Measurements from ENCODE around the gene KAT6B.

KAT6B gene

DNA sequence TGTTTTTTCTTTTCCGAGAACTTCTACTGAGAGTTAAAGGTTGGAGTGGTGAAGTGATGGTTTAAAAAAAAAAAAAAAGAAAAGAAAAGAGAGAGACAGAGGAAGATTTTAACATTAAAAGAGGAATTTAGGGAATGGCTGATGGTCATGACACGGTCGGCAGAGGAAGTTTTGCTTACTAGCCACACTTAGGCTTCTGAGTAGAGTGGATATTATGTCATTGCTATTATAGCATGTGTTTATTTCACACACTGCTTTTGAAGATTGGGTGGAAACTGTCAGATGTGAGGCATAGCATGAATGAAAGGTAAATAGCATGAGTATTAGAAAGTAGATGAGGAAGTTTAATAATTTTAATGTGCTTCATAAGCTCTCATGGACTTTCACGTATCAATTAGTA lies 2.5 kb downstream of the KAT6B start:
- H3K4me3 ChIP-seq (ENCODE audit: low read length), result no peak overlapping the region
- TF ChIP-seq, protein P1, sequence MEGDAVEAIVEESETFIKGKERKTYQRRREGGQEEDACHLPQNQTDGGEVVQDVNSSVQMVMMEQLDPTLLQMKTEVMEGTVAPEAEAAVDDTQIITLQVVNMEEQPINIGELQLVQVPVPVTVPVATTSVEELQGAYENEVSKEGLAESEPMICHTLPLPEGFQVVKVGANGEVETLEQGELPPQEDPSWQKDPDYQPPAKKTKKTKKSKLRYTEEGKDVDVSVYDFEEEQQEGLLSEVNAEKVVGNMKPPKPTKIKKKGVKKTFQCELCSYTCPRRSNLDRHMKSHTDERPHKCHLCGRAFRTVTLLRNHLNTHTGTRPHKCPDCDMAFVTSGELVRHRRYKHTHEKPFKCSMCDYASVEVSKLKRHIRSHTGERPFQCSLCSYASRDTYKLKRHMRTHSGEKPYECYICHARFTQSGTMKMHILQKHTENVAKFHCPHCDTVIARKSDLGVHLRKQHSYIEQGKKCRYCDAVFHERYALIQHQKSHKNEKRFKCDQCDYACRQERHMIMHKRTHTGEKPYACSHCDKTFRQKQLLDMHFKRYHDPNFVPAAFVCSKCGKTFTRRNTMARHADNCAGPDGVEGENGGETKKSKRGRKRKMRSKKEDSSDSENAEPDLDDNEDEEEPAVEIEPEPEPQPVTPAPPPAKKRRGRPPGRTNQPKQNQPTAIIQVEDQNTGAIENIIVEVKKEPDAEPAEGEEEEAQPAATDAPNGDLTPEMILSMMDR (IDR thresholded peaks at IDR 0.05; ENCODE audit: insufficient read depth, low read depth, low read length, missing control alignments), result no peak
- no peak for DNase-seq (ENCODE audit: low read depth)

DNA sequence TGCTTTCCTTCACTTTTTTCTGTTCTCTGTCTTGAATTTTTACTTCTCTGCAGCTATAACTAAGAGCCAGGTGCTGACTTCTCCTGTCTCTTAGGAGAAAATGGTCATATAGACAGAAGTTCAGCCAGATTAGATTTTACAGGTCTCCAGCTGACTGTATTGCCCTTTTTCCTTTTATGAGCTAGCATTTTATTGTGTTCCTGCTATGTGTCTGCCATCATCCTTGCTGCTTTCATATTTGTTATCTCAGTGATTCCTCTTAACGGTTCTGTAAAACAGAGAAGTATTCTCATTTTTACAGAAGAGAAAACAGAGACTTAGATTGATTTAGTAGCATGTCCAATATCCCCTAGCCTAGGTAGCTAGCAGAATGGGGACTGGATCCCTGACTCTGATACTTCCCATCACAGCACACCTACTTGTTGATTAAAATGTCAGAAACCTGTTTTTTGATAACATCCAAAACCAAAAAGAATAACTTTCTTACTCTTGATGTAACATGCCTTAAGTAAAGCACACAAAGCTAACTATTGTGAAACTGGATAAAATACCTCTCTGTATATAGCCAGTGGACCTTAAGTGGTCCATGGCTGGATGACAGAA lies 5.2 kb downstream of the KAT6B start:
- DNase-seq (ENCODE audit: low read depth), result no peak
- no peak overlapping the region for H3K4me3 ChIP-seq (ENCODE audit: low read length)
- TF ChIP-seq, protein P1 (IDR thresholded peaks at IDR 0.05; ENCODE audit: insufficient read depth, low read depth, low read length, missing control alignments), result no peak

DNA sequence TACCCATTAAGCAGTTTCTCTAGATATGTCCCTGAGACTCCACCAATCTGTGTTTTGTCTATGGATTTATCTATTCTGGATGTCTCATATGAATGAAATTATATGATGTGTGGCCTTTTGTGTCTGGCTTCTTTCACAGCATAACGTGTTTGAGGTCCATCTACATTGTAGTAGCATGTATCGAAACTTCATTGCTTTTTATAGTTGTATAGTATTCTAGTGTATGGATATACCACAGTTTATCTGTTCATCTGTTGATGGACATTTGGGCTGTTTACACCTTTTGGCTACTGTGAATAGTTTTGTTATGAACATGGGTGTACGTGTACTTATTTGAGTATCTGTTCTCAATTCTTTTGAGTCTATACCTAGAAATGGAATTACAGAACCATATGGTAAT lies 9.6 kb downstream of the KAT6B start:
- no peak for DNase-seq (ENCODE audit: low read depth)
- TF ChIP-seq, protein P1 (IDR thresholded peaks at IDR 0.05; ENCODE audit: insufficient read depth, low read depth, low read length, missing control alignments), result no peak
- H3K4me3 ChIP-seq (ENCODE audit: low read length), result no peak overlapping the region

DNA sequence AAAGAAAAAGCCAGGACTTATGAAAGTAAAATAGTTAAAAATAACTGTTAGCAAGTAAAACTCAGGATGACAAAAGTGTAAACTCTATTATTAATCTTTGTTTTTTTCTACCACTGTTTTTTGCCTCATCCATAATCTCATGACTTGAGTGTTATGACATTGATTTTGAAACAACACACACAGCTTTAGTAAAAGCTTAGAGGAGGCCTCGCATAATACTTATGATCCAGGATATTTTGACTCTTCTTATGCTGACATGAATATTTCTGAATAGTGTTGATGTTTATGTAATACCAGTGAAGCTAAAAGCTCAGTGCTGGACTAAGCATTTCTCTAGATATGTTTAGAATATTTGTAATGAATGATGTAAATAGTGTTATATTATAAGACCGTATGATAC lies 10.5 kb downstream of the KAT6B start:
- H3K4me3 ChIP-seq (ENCODE audit: low read length), result no peak overlapping the region
- DNase-seq (ENCODE audit: low read depth), result no peak
- TF ChIP-seq, protein P1 (IDR thresholded peaks at IDR 0.05; ENCODE audit: insufficient read depth, low read depth, low read length, missing control alignments), result no peak

DNA sequence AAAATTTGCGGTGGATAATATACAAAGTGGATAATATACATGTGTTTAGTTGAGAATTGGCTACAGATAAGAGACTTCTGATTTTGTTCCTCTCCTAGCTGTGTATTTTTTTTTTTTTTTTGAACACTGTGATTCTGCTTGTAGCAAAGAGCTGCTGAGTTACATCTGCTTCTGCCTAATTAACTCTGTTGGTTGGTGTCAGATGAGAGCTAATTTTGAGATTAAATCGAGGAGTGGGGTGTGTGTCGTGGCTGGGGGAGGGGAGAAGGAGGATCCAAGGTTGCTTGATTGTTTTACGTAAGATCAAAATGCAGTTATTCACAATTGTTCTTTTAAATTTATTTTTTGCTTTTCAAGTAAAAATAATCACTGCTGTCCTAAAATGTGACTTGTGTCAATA lies 11.3 kb downstream of the KAT6B start:
- DNase-seq (ENCODE audit: low read depth), result no peak
- TF ChIP-seq, protein P1 (IDR thresholded peaks at IDR 0.05; ENCODE audit: insufficient read depth, low read depth, low read length, missing control alignments), result no peak
- no peak overlapping the region for H3K4me3 ChIP-seq (ENCODE audit: low read length)

DNA sequence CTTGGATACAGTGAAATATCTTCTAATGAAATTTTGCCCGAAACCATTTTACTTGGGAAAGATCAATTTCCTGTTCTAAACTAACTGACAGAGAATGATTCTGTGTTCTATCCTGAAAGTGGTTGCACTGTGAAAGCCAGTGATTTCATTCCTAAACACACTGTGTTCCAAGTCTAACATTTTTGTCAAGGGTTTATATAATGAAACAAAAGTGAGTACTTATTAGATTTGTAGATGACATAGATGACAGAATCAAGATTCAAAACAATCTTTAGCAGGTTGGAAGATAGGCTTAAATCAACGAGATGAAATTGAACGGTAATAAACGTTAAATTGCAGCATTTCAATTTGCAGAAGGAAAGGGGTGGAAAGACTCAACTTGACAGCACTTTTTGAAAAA lies 13.3 kb downstream of the KAT6B start:
- no peak overlapping the region for H3K4me3 ChIP-seq (ENCODE audit: low read length)
- DNase-seq (ENCODE audit: low read depth), result no peak
- TF ChIP-seq, protein P1 (IDR thresholded peaks at IDR 0.05; ENCODE audit: insufficient read depth, low read depth, low read length, missing control alignments), result no peak

DNA sequence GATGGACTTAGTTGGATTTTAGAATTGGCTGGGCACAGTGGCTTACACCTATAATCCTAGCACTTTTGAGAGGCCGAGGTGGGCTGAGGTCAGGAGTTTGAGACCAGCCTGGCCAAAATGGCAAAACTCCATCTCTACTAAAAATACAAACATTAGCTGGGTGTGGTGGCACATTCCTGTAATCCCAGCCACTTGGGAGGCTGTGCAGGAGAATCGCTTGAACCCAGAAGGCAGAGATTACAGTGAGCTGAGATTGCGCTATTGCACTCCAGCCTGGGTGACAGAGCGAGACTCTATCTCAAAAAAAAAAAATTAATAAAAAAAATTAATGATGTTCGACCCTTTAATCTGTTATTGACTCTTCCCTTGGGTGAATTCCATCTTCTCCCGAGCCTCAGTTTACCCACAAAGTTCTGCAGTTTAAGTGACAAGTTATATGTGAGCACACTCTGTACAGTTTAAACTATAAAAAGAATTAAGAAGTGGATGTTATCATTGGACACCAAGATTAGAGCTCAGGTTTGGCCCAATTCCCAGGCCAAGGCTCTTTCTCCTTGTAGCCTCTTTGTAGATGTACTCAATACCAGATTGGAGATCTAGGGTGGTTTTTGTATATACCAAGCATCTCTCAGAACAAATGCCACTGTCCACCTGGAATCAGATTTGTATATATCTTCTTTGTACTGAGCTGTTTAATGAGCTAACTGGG lies 15.0 kb downstream of the KAT6B start:
- no peak for DNase-seq (ENCODE audit: low read depth)
- TF ChIP-seq, protein P1 (IDR thresholded peaks at IDR 0.05; ENCODE audit: insufficient read depth, low read depth, low read length, missing control alignments), result no peak
- H3K4me3 ChIP-seq (ENCODE audit: low read length), result no peak overlapping the region

Measured in epithelial cell of esophagus (primary cell).